Vagina (tissue), 2 donors: ENCODE results near the gene POLA1. TPM values are rescaled to one million over a fixed set of nuclear protein-coding genes. Genes with fewer than 3 reads are reported as not detected.

Source experiments
- DNase-seq, 2 donors: peaks; one replicate each; pipeline ENCODE4 v3.0.0-alpha.2; 2017; ENCODE audit errors: extremely low spot score in 2 of 2
- H3K27ac ChIP-seq: fragments of 200-600 bp; sonication (generic); one replicate; pipeline ENCODE4 v1.5.1; 2019
- H3K27me3 ChIP-seq: fragments of 200-600 bp; sonication (generic); one replicate; pipeline ENCODE4 v1.5.1; 2019
- H3K36me3 ChIP-seq, 2 donors: fragments of 200-600 bp; sonication (generic); one replicate each; pipeline ENCODE4 v1.5.1; 2017 to 2019
- H3K4me1 ChIP-seq: fragments of 200-600 bp; sonication (generic); one replicate; pipeline ENCODE4 v1.5.1; 2019
- H3K4me3 ChIP-seq, 2 donors: fragments of 200-600 bp; sonication (generic); 1 replicate in 1 of 2; 2 replicates in 1 of 2; pipeline ENCODE4 v1.5.1; 2016 to 2019
- H3K9me3 ChIP-seq: fragments of 200-600 bp; sonication (generic); one replicate; pipeline ENCODE4 v1.5.1; 2019
- POLR2A ChIP-seq, 2 donors: fragments of 450-650 bp; IDR thresholded peaks; one replicate each; pipeline ENCODE4 v1.6.1; 2017; ENCODE audit warnings: antibody characterized with exemption in 2 of 2, mild to moderate bottlenecking in 2 of 2, moderate library complexity in 2 of 2
- POLR2AphosphoS5 ChIP-seq, 2 donors: sonication (generic); formaldehyde crosslinking; IDR thresholded peaks; one replicate each; pipeline ENCODE4 v1.9.0; 2017; ENCODE audit warnings: antibody characterized with exemption in 2 of 2, mild to moderate bottlenecking in 2 of 2, low read depth in 1 of 2; ENCODE audit not compliant: insufficient read depth in 1 of 2
- intact Hi-C: fragments of 100-400 bp; cut with DNase I; formaldehyde crosslinking; loops from one replicate; pipeline ENCODE4 v1.15.1; 2023
- total RNA-seq: library from RNA; depleted of rRNA; stranded (reverse); fragments of >200 nt; gene quantifications from one replicate; pipeline ENCODE4 v1.2.3, GENCODE V29; 2016
- TF ChIP-seq, protein P1 (sequence below), 3 experiments: fragments of 450-650 bp in 2 of 3; fragments of 200-600 bp in 1 of 3; sonication (generic) in 1 of 3; IDR thresholded peaks; one replicate each; pipeline ENCODE4 v1.5.1; 2017 to 2019; ENCODE audit warnings: antibody characterized with exemption in 3 of 3, mild to moderate bottlenecking in 2 of 3, moderate library complexity in 2 of 3

The POLA1 gene
- total RNA-seq, 1 donor from 2014 or later: 17.2 TPM

DNA sequence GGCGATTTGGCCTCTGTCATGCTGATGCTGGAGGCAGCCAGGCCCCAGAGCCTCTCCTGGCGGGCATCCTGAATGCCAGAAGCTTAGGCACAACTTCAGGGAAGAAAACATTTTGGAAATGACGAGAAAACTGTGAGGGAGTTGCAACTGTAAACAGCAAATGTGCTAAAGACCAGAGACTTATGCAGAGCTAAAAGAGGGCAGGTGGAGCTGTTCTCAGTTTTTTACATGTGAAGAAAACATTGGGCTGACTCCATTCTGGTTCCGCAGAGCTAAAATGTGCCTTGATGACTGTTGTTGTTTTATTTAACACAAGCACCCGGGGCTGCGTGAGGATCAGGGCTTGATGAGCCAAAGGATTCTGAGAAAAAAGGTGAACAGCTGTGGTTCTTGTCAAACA is 332.9 kb downstream of the POLA1 start:
- intact Hi-C loops: no loop called here
- no peaks in the 10 kb centered on the region for H3K4me1 ChIP-seq
- peaks cover 9% of the 10 kb centered on the region for H3K27me3 ChIP-seq
- no peaks in the 10 kb centered on the region for H3K9me3 ChIP-seq
- no peak for TF ChIP-seq POLR2A (IDR thresholded peaks at IDR 0.05)
- TF ChIP-seq, protein P1, sequence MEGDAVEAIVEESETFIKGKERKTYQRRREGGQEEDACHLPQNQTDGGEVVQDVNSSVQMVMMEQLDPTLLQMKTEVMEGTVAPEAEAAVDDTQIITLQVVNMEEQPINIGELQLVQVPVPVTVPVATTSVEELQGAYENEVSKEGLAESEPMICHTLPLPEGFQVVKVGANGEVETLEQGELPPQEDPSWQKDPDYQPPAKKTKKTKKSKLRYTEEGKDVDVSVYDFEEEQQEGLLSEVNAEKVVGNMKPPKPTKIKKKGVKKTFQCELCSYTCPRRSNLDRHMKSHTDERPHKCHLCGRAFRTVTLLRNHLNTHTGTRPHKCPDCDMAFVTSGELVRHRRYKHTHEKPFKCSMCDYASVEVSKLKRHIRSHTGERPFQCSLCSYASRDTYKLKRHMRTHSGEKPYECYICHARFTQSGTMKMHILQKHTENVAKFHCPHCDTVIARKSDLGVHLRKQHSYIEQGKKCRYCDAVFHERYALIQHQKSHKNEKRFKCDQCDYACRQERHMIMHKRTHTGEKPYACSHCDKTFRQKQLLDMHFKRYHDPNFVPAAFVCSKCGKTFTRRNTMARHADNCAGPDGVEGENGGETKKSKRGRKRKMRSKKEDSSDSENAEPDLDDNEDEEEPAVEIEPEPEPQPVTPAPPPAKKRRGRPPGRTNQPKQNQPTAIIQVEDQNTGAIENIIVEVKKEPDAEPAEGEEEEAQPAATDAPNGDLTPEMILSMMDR (IDR thresholded peaks at IDR 0.05): no peak
- TF ChIP-seq POLR2AphosphoS5 (IDR thresholded peaks at IDR 0.05; ENCODE audit: insufficient read depth in 1 of 2, low read depth in 1 of 2): no peak
- H3K36me3 ChIP-seq: no peaks in the 10 kb centered on the region
- DNase-seq: no peak
- H3K4me3 ChIP-seq: no peak overlapping the region
- no peak overlapping the region for H3K27ac ChIP-seq

GRCh38 chrX:25028726-25029125 is 335.0 kb downstream of the POLA1 start:
- no peaks in the 10 kb centered on the region for H3K4me1 ChIP-seq
- no peak overlapping the region for H3K27ac ChIP-seq
- intact Hi-C loops: no loop called here
- H3K4me3 ChIP-seq: no peak overlapping the region
- H3K36me3 ChIP-seq: no peaks in the 10 kb centered on the region
- DNase-seq: no peak
- H3K27me3 ChIP-seq: no peaks in the 10 kb centered on the region
- H3K9me3 ChIP-seq: no peaks in the 10 kb centered on the region
- TF ChIP-seq POLR2A (IDR thresholded peaks at IDR 0.05) (no peak), POLR2AphosphoS5 (IDR thresholded peaks at IDR 0.05; ENCODE audit: insufficient read depth in 1 of 2, low read depth in 1 of 2) (no peak)
- TF ChIP-seq, protein P1 (IDR thresholded peaks at IDR 0.05): no peak

GRCh38 chrX:25029288-25029825 is 335.6 kb downstream of the POLA1 start:
- H3K9me3 ChIP-seq: no peaks in the 10 kb centered on the region

DNA sequence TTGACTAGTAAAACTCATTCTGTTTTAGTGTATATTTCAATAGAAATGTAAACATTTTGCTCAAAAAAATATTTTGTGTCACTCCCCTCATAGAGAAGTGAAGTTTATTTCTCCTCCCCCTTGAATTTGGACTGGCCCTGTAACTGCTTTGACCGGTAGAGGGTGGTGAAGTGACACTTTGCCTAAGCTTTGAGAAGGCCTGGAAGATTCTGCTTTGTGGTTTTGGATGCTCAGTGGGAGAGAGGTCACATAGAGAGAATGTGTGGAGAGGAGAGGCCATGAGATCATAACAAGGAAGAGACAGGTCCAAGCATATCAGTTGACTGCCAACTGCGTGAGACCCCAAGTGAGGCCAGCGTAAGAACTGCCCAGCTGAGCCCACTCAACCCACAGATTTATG is 341.2 kb downstream of the POLA1 start:
- Histone ChIP-seq H3K27ac (no peak overlapping the region), H3K9me3 (no peaks in the 10 kb centered on the region), H3K4me3 (no peak overlapping the region), H3K36me3 (no peaks in the 10 kb centered on the region), H3K27me3 (no peaks in the 10 kb centered on the region), H3K4me1 (no peaks in the 10 kb centered on the region)
- DNase-seq: no peak
- intact Hi-C loops: no loop called here
- TF ChIP-seq POLR2AphosphoS5 (IDR thresholded peaks at IDR 0.05; ENCODE audit: insufficient read depth in 1 of 2, low read depth in 1 of 2): no peak
- TF ChIP-seq POLR2A (IDR thresholded peaks at IDR 0.05): no peak
- TF ChIP-seq, protein P1 (IDR thresholded peaks at IDR 0.05): no peak

More at GRCh38 chrX:25029288-25029825, 335.6 kb downstream of the POLA1 start:
- TF ChIP-seq POLR2AphosphoS5 (IDR thresholded peaks at IDR 0.05; ENCODE audit: insufficient read depth in 1 of 2, low read depth in 1 of 2) (no peak), POLR2A (IDR thresholded peaks at IDR 0.05) (no peak)
- TF ChIP-seq, protein P1 (IDR thresholded peaks at IDR 0.05): no peak
- Histone ChIP-seq H3K4me3 (no peak overlapping the region), H3K27me3 (no peaks in the 10 kb centered on the region), H3K4me1 (no peaks in the 10 kb centered on the region), H3K27ac (no peak overlapping the region), H3K36me3 (no peaks in the 10 kb centered on the region)
- no peak for DNase-seq
- intact Hi-C loops: no loop called here

DNA sequence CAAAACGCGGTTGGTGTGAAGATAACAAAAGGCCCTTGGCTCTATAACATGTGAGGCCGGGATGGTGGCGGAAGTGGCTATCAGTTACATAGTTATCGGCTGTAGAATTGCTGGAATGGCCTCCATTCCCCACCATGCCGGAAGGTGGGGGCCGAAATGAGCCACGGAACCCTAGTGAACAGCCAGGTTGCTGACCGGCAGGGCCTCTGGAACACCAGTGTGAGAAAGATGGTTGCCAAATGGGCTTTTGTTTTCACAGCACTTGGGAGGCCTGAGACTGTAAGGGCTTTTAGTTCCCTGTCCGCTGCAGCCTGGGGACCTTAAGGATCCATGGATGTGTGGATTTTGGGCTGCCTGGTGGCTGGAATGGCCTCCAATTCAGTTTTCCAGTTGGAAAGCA is 345.3 kb downstream of the POLA1 start:
- Histone ChIP-seq H3K9me3 (no peaks in the 10 kb centered on the region), H3K36me3 (no peaks in the 10 kb centered on the region), H3K27ac (no peak overlapping the region), H3K4me1 (no peaks in the 10 kb centered on the region), H3K4me3 (no peak overlapping the region), H3K27me3 (no peaks in the 10 kb centered on the region)
- intact Hi-C loops: no loop called here
- DNase-seq: no peak
- TF ChIP-seq POLR2AphosphoS5 (IDR thresholded peaks at IDR 0.05; ENCODE audit: insufficient read depth in 1 of 2, low read depth in 1 of 2): no peak
- no peak for TF ChIP-seq POLR2A (IDR thresholded peaks at IDR 0.05)
- TF ChIP-seq, protein P1 (IDR thresholded peaks at IDR 0.05): no peak
